GM21526 (cell line): ENCODE measurements around the gene DDRGK1.
A peak's percentile ranks its signal among the peaks of the same experiment; 100 is the strongest.
"Not testable (repeated sequence)": the region's sequence is repeated elsewhere in the genome, so short reads cannot be mapped to it uniquely, and the experiment has no call there.

Source experiments
- ATAC-seq: cut with Tn5 transposase; IDR thresholded peaks from one replicate; pipeline ENCODE4 v1.9.1; 2021; ENCODE audit warnings: moderate library complexity; ENCODE audit not compliant: unreplicated experiment, low FRiP score

DDRGK1 gene

DNA sequence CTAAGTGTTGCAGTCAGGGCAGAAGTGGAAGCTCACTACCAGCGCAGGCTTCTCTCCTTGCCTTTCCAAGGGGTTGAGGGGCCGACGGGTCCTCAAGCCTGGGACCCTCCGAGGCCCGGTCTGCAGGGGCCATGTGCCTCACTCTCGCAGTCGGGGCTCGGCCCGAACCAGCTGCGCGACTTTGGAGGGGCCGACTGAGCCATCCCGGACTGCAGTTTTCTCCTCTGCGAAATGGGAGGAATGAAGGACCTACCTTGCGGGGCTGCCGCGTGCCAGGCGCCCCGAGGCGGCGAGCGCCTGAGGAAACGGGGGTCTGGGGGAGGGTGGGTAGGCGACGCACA is 36.8 kb downstream of the DDRGK1 start:
- no peak for ATAC-seq

DNA sequence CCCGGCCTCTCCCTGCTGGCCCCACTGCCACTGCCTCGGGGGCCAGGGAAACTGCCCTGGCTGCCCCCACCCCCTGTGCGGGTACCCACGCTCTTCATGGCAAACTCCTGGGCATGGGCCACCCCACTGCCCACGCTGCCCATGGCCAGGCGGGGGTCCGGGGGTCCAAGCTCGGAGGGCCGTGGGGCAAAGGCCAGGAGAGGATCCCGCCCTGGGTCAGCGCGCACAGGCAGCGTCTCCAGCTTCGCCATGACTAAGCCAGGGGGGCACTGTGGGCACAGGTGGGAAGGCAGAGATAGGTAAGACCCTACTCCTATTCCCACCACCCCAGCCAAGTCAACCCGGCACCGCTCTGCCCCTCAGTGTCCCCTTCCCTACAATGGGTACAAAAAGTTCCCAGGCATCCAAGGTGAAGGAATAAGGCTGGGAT is 37.6 kb downstream of the DDRGK1 start:
- ATAC-seq = no peak

DNA sequence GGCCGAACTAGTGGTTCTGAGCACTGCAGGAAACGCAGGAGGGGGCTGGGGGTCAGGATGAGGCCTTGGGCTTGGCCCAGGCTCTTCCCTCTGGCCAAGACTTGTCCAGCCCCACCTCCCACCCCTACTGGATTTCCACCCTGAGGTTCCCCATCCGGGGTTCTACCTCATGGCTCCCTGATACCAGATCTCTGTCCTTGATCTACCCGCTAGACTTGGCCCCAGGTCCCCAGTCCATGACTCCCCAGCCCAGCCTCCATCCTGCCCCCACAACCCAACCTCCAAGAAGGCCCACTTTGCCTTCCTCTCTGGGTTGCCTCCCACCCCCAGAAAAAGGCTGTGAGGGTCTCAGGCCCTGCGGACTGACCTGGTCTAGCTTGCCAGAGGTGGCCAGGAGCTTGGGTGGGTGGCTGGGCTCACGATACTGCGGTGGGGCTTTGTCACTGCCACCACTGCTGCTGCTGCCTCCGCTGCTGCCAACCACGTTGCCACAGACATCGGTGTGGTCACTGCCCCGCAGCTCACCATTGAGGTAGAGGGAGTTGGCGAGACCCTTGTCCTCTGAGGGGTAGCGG is 38.1 kb downstream of the DDRGK1 start:
- ATAC-seq = no peak

DNA sequence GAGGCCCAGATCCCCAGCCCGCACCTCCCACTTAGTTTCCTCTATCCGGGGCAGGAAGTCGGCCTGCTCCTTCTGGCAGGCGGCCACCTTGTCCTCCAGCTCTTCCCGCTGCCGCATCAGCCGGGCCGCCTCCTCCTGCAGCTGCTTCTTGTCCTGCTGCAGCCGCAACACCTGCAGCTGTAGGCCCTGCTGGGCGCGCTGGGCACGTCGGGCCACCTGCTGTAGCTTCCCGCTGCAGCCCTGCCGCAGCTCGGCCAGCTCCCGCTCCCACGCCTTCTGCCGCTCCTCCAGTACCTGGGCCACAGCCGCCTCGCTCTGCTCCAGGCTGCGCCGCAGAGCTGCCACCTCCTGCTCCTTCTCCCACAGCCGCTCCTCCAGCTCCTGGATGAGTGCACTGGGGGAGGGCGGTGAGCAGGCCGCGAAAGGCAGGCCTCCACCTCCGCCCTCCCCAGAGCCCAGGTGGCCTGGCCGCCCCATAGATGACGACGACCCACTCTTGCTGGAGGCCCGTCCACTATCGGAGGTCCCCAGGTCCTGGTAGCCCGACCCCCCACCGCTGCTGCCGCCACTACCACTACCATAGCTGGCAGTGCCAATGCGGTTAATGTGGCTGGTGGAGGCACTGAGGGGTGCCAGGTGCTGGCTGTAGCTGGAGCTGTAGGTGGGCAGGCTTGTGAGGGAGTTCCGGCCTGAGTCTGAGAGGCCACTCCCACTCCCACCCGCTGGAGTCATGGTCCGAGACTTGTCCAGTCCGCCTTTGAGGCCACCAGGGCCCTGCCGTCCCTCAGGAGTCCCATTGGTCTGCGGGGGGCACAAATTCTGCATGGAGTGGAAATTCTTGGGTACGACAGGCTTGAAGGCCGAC is 38.8 kb downstream of the DDRGK1 start:
- no peak for ATAC-seq

DNA sequence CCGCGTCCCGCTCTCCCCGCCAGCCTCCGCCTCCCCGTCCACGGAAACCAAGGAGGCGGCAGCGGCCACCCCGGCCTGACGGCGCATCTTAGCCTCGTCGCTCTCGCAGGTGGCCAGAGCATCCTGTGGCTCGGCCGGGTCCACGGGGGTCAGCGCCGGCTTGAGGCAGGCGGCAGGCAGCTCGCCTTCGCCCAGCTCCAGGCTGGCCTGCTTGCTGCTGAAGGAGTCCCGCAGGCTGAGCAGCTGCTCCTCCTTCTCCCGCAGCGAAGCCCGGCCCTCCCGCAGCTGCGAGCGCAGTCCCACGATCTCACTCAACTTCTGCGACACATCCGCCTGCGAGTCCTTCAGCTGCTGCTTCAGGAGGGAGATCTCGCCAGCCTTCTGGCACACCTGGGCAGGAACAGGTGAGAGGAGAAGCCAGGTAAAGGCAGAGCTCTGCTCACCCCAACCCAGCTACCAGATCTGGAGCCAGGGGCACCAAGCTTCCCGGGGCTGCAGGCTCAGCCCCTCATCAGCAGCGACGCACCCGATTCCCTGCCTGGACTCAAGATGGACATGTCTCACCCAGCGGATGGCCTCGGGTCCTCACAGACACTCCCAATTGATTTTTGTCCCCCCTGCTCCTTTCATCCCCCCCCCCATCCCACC is 39.6 kb downstream of the DDRGK1 start:
- no peak for ATAC-seq

DNA sequence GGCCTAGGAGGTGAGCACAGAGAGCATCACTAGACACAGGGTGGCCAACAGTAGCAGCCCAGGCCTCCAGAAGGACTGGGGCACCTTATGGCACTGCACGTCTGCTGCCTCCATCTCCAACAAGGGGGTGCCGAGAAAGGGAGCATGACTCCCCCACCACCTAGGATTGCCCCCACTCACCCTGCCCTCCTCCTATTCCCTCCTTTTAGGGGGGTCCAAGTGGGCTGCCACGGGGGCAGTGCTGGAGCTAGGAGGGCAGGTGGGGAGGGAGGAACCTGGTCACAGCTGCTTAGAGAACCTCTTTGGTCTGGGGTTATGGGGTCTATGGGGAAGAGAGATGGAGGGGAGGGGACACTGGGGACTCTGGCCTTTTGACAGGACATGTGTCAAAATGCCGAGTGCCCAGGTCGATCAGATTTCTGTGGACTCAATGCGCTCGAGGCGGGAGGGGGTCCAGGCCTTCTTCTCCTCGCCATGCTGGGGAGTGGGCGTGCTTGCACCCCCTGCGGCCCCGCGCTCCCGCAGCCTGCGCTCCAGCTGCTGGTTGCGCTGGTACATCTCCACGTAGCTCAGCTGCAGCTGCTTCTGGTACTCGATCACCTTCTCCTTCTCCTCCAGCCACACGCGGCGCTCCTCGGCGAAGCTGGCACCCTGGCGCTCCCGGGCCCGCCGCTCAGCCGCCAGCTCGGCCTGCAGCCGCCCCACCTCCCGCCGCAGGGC is 40.3 kb downstream of the DDRGK1 start:
- no peak for ATAC-seq

DNA sequence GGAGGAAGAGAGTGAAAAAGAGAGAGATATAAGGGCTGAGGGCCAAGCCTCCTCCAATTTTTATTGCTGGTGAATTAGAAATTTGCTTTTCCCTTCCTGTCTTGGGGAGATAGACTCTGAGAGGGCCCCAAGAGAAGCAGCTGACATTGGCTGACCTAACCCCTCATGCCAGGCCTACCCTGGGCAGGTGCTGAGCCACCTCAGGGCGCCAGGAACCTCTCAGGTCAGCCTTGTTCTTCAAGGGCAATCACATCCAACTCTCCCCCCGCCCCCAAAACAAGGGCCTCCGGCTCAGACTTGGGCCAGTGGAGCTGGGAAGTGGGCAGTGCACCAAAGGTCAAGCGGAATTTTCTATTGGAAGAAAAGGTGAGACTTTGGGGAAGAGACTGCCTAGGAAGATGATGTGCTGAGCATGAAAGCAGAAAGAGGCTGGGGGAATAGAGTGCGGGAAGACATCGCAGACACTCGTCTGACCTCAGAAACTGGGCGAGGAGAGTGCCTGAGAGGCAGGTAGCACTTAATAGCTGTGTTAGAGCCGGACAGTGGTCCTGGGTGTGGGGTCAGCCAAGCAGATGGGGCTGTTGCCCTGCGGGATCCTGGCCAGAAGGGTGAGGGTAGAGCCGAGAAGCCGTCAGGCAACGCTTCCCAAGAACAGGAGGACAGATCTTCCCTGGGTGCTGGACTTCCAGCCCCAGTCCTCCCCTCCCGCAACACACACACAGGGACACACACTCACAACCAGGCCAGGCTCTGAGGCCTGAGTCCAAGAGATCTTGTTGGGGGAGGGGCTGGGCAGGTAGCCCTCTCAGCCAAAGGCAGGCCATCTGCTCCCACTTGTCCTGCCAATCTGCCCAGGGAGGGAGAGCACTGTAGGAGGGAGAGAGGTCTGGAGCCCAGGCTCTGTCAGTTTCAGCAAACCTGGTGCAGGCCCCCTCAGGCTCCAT is 41.1 kb downstream of the DDRGK1 start:
- no peak for ATAC-seq

DNA sequence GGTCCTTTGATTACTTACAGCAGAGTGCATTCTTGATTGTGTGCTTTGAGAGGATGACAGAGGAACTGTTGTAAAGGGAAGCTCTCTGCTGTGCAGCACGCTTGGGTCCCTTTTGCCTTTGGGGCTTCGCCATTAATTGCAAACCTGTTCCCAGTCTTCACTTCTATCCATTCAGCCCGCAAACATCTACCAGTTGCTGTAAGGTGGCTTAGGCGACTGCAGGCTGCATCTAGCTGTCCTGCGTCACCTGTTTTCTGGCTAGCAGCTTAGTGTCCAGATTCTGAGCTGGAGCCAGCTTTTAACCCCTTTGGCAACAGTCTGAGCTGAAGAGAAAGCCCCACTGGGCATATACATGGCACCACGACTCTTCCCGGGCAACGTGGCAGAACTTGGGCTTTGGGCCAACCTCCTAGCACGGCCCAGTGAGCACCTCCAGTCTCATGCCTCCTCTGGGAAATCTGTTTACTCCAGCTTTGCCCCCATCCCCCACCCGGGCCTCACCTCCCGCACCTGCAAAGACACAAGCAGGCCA is 42.3 kb downstream of the DDRGK1 start:
- ATAC-seq = no peak

DNA sequence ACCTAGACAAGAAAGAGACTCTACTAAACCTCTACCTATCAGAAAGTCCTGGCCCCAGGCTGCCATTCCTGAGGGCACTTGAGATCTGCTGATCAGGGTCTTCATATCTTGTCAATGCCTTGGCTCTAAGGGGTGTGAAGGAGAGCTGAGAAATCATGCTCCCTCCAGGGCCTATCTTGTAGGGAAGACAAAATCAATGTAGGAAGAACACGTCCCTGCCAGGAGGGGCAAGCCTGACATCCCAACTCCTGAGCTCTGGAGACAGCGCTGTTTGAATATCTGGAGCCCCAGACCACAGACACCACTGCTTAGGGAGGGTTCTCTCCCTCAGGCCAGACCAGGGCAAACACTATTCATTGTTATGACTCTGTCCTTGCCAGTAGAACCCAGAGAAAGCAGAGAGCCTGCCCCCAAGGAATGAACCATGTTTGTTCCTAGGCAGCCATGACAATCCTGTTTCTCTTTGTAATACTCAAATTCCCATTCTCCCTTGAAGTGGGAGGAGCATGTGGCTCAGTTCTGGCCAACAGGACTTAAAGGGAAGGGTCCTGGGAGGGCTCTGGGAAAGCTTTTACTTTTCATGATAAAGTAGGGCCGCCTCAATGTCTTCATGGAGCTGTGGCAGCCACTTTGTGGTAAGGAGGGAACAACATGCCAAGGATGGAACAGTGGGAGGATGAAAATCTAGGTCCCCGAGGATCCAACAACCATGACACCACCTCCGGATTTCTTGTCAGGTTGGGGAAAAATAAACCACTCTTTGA is 43.0 kb downstream of the DDRGK1 start:
- no peak for ATAC-seq

DNA sequence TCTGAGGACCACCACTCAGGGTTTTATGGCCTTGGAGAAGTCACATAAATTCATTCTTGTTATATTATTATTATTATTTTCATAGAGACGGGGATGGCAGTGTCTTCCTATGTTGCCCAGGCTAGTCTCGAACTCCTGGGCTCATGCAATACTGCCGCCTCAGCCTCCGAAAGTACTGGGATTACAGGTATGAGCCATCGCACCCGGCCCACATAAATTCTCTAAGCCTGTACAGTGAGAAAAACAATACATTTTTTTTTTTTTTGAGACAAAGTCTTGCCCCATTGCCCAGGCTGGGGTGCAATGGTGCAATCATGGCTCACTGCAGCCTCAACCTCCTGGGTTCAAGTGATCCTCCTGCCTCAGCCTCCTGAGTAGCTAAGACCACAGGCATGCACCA is 44.1 kb downstream of the DDRGK1 start:
- no peak for ATAC-seq

DNA sequence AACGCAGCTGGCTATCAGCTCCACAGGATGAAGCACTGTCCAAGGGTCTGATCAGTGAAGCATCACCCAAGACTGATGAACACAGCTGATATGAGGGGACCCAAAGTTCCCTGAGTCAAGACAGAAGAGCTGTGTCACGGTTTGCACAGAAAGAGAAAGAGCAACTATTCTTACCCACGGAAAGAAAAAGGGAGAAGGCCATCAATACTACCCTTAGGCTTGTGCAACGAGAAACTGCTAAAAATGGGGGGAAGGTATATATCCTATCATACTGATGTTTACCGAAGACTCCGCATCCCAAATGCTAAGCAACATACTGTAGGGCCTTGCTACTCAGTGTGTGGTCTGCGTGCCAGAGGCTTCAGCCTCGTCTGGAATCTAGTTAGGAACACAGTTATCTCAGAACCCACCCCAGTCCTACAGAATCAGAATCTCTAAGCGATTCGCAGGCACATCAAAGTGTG is 45.5 kb downstream of the DDRGK1 start:
- no peak for ATAC-seq

DNA sequence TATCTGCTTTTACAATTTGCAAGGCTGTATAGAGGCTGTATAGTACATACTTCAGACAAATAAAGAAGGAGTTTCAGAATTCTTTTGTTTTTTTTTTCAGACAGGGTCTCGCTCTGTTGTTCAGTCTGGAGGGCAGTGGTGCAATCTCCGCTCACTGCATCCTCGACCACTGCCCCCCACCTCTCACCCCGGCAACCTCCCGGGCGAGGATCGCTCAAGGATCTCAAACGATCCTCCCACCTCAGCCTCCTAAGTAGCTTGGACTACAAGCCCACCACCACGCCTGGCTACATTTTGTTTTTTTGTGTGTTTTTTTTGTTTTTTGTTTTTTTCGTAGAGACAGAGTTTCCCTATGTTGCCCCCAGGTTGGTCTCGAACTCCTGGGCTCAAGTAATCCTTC is 46.7 kb downstream of the DDRGK1 start:
- no peak for ATAC-seq

DNA sequence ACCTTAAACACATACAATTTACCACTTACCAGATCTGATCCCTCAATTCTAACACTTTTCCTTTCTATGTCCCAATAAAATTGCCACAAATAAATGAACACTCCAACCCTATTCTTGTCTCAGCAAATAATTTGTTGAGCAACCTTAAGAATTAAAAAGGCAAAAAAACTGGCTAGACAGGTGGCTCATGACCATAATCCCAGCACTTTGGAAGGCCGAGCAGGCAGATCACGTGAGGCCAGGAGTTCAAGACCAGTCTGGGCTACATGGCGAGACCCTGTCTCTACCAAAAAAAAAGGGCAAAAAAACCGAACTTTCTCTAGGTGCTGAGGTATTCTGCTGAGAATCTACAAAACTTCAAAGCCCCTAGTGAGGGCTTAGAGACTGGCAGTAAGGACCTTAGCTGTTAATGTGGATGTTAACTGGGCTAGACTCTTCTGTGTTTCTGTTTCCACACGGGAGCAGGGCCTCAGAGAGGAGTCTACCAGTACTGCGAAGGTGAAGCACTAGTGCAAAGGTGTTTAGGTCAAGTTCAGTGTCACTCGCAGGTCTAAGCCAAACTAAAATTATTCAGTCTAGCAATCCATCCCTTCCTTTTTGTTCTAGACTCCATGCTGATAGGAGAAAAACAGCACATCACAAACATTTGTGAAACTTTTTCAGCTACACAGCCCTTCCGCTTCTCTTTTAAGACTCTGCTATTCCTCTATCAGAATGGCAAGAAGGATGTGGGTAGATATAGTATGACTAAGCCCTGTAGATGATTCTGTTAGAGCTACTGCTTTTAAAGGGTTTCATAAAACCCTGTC is 47.5 kb downstream of the DDRGK1 start:
- peak; percentile 69 for ATAC-seq

DNA sequence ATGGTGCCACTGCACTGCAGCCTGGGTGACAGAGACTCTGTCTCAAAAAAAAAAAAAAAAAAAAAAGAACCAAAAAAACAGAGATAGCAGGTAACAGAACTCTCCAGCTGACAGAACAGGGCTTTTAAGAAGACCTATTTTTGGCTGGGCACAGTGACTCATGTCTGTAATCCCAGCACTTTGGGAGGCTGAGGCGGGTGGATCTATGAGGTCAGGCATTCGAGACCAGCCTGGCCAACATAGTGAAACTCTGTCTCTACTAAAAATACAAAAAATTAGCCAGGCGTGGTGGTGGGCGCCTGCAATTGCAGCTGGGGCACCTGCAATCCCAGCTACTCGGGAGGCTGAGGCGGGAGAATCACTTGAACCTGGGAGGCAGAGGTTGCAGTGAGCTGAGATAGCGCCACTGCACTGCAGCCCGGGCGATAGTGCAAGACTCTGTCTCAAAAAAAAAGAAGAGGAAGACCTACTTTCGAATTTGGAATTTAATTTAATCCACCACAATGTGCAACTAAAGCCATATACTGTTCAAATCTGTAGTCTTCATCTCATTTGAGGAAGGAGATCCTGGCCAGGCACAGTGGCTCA is 52.3 kb downstream of the DDRGK1 start:
- ATAC-seq = not testable (repeated sequence)

DNA sequence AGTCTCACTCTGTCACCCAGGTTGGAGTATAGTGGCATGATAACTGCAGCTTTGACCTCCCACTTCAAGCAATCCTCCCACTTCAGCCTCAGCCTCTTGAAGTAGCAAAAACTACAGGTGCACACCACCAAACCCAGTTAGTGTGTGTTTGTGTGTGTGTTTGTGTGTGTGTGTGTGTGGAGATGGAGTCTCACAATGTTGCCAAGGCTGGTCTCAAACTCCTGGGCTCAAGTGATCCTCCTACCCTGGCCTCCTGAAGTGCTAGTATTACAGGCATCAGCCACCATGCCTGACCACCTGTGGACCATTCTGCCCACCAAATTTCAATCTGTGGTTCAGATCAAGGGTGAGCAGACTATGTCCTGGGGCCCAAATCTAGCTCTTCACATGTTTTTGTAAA is 53.6 kb downstream of the DDRGK1 start:
- ATAC-seq = no peak

DNA sequence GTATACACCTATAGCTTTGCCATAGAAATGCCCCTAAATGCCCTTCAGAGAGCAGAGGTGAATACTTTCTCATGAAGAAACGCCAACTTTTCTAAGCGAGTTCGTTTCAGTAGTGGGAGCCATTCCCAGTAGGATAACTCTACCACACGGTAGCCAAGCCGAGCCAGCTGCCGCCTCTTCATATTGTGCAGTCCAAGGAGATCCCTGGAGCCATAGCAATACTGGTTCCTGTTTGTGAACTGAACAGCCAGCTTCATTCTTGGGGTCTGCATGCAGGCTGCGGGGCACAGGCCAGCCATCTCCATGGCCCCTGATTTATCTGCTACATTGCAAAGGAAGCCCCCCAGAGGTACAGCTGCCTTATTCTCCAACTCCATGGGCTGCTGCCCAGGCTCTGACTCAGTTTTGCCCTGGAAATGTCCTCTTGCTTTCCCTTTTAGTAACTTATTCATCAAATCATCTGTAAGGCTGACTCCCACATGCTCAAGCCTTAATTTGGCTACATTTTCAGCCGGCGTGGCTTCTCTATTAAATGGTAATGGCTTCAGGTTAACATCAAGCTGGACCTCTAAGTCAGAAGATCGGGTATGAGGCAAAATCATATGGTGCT is 57.6 kb downstream of the DDRGK1 start:
- ATAC-seq = no peak

DNA sequence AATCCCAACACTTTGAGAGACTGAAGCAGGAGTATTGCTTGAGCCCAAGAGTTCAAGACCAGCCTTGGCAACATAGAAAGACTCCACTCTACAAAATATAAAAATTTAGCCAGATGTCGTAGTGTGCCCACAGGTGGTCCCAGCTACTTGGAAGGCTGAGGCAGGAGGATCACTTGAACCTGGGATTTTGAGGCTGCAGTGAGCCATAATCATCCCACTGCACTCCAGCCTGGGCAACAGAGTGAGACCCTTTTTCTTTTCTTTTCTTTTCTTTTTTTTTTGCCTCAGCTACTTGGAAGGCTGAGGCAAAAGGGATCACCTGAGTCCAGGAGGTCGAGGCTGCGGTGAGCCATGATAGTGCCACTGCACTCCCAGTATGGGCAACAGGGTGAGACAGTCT is 62.7 kb downstream of the DDRGK1 start:
- no peak for ATAC-seq
